Small intestine (tissue), 7 donors: ENCODE data around the gene MTURN. TPM values are rescaled to one million over a fixed set of nuclear protein-coding genes. Genes with fewer than 3 reads are reported as not detected.
A peak's percentile ranks its signal among the peaks of the same experiment; 100 is the strongest.

ENCODE experiments used
- DNase-seq, 2 donors: peaks; one replicate each; pipeline versions ENCODE4 v3.0.0 to v3.0.0-alpha.2; 2013
- FAIRE-seq: peaks from 2 replicates; lab custom pipeline; 2012; peaks lifted over from hg19 to GRCh38; lab: Jason Lieb, UNC
- H3K27ac ChIP-seq, 3 donors: one replicate each; pipeline ENCODE4 v1.5.1; 2013; ENCODE audit warnings: low read length in 2 of 3, mild to moderate bottlenecking in 2 of 3, control low read depth in 1 of 3, inconsistent platforms in 1 of 3, low read depth in 1 of 3, moderate library complexity in 1 of 3
- H3K27me3 ChIP-seq, 3 donors: one replicate each; pipeline ENCODE4 v1.6.1; 2013; ENCODE audit warnings: low read length in 3 of 3, inconsistent platforms in 1 of 3; ENCODE audit not compliant: control insufficient read depth in 3 of 3, insufficient read depth in 3 of 3
- H3K36me3 ChIP-seq, 3 donors: one replicate each; pipeline ENCODE4 v1.6.1; 2013; ENCODE audit warnings: low read length in 3 of 3, inconsistent platforms in 1 of 3, low read depth in 1 of 3, mild to moderate bottlenecking in 1 of 3, moderate library complexity in 1 of 3; ENCODE audit not compliant: control insufficient read depth in 3 of 3, insufficient read depth in 2 of 3
- H3K4me1 ChIP-seq, 3 donors: one replicate each; pipeline ENCODE4 v1.6.1; 2013; ENCODE audit warnings: low read length in 2 of 3, inconsistent platforms in 1 of 3, low read depth in 1 of 3, mild to moderate bottlenecking in 1 of 3, moderate library complexity in 1 of 3; ENCODE audit not compliant: control insufficient read depth in 3 of 3, insufficient read depth in 2 of 3
- H3K4me3 ChIP-seq, 3 donors: one replicate each; pipeline ENCODE4 v1.5.1; 2013; ENCODE audit warnings: low read length in 3 of 3, control low read depth in 1 of 3, inconsistent platforms in 1 of 3, low read depth in 1 of 3, mild to moderate bottlenecking in 1 of 3, moderate library complexity in 1 of 3
- H3K9me3 ChIP-seq, 2 donors: one replicate each; pipeline ENCODE4 v1.6.1; 2013; ENCODE audit warnings: low read depth in 1 of 2, low read length in 1 of 2; ENCODE audit not compliant: control insufficient read depth in 2 of 2, insufficient read depth in 1 of 2
- WGBS, 3 donors: extraction: QIAGEN DNeasy Blood & Tissue Kit; methylation state at CpG; one replicate each; pipeline ENCODE4 v1.1.7; 2013; 5-methylcytosine and 5-hydroxymethylcytosine counted together
- polyA plus RNA-seq, 4 donors: library from polyadenylated mRNA; stranded (reverse) in 3 of 4; unstranded in 1 of 4; fragments of 200-250 nt in 3 of 4; fragments of 120-200 nt in 1 of 4; gene quantifications; one replicate each; pipeline versions ENCODE4 v1.2.1 to v1.2.3, GENCODE V29; 2013
- donor health status: healthy with polysubstance abuse.
- donor health status: control.
- donor health status: control.
- donor health status: Bipolar disorder and iron deficiency.
- donor health status: healthy.

Gene MTURN
- polyA plus RNA-seq, 4 donors: 2.2 to 11.1 (median 7.0) TPM

GRCh38 chr7:30166155-30166840, 31.5 kb downstream of the MTURN start:
- Histone ChIP-seq H3K4me3 (no peak overlapping the region), H3K27me3 (no peaks in the 10 kb centered on the region), H3K27ac (no peak overlapping the region), H3K36me3 (no peaks in the 10 kb centered on the region), H3K9me3 (no peaks in the 10 kb centered on the region), H3K4me1 (peaks cover 0 to 12% (median 3%) of the 10 kb centered on the region in 3 donors)
- WGBS, 3 donors: 63 to 76% (median 68%) methylated on average over 12 of the region's 12 CpGs
- no peak for FAIRE-seq
- peak in 1 of 2 donors; percentile 48 for DNase-seq

- WGBS, 3 donors: 78 to 90% (median 81%) methylated on average over 5 of the region's 5 CpGs
- Histone ChIP-seq H3K4me1 (peaks cover 0 to 12% (median 3%) of the 10 kb centered on the region in 3 donors), H3K4me3 (no peak overlapping the region)
Measured at GRCh38 chr7:30166841-30167235, 32.1 kb downstream of the MTURN start.

GRCh38 chr7:30167901-30168300, 33.1 kb downstream of the MTURN start:
- no peaks in the 10 kb centered on the region for H3K9me3 ChIP-seq
- peaks cover 0 to 8% (median 0%) of the 10 kb centered on the region in 3 donors for H3K4me1 ChIP-seq
- DNase-seq: no peak
- no peak overlapping the region for H3K27ac ChIP-seq
- no peak for FAIRE-seq
- H3K27me3 ChIP-seq: no peaks in the 10 kb centered on the region
- WGBS, 3 donors: 88 to 94% (median 88%) methylated on average over 6 of the region's 6 CpGs
- no peaks in the 10 kb centered on the region for H3K36me3 ChIP-seq
- H3K4me3 ChIP-seq: no peak overlapping the region

More at GRCh38 chr7:30166841-30167235, 32.1 kb downstream of the MTURN start:
- H3K36me3 ChIP-seq: no peaks in the 10 kb centered on the region
- no peak overlapping the region for H3K27ac ChIP-seq
- no peaks in the 10 kb centered on the region for H3K27me3 ChIP-seq
- H3K9me3 ChIP-seq: no peaks in the 10 kb centered on the region
- FAIRE-seq (no peak), DNase-seq (no peak)

- Histone ChIP-seq H3K4me1 (peaks cover 0 to 8% (median 0%) of the 10 kb centered on the region in 3 donors), H3K27me3 (no peaks in the 10 kb centered on the region), H3K9me3 (no peaks in the 10 kb centered on the region), H3K36me3 (no peaks in the 10 kb centered on the region), H3K4me3 (no peak overlapping the region), H3K27ac (no peak overlapping the region)
- FAIRE-seq (no peak), DNase-seq (no peak)
- 83 to 90% (median 86%) methylated on average over 16 of the region's 16 CpGs for WGBS, 3 donors
Measured at GRCh38 chr7:30168835-30169573, 34.2 kb downstream of the MTURN start.

GRCh38 chr7:30169579-30169978, 34.8 kb downstream of the MTURN start:
- Histone ChIP-seq H3K4me1 (peaks cover 0 to 8% (median 0%) of the 10 kb centered on the region in 3 donors), H3K36me3 (no peaks in the 10 kb centered on the region), H3K9me3 (no peaks in the 10 kb centered on the region), H3K4me3 (no peak overlapping the region), H3K27me3 (no peaks in the 10 kb centered on the region), H3K27ac (no peak overlapping the region)
- no peak for DNase-seq
- no peak for FAIRE-seq
- 74 to 87% (median 74%) methylated on average over 2 of the region's 2 CpGs for WGBS, 3 donors

- no peak for FAIRE-seq
- H3K9me3 ChIP-seq: no peaks in the 10 kb centered on the region
- H3K27me3 ChIP-seq: no peaks in the 10 kb centered on the region
- no peak for DNase-seq
- no peak overlapping the region for H3K27ac ChIP-seq
- no peaks in the 10 kb centered on the region for H3K36me3 ChIP-seq
- 81 to 87% (median 81%) methylated on average over 6 of the region's 6 CpGs for WGBS, 3 donors
- H3K4me3 ChIP-seq: no peak overlapping the region
- peaks cover 0 to 6% (median 0%) of the 10 kb centered on the region in 3 donors for H3K4me1 ChIP-seq
Measured at GRCh38 chr7:30170476-30171205, 35.9 kb downstream of the MTURN start.

GRCh38 chr7:30171766-30172447, 37.1 kb downstream of the MTURN start:
- DNase-seq (no peak), FAIRE-seq (no peak)
- Histone ChIP-seq H3K4me1 (peaks cover 0 to 6% (median 0%) of the 10 kb centered on the region in 3 donors), H3K27ac (no peak overlapping the region), H3K9me3 (no peaks in the 10 kb centered on the region), H3K27me3 (no peaks in the 10 kb centered on the region), H3K4me3 (no peak overlapping the region), H3K36me3 (no peaks in the 10 kb centered on the region)
- WGBS, 3 donors: 78 to 87% (median 86%) methylated on average over 9 of the region's 9 CpGs

GRCh38 chr7:30172451-30172850, 37.7 kb downstream of the MTURN start:
- Histone ChIP-seq H3K27ac (no peak overlapping the region), H3K27me3 (no peaks in the 10 kb centered on the region), H3K9me3 (no peaks in the 10 kb centered on the region), H3K36me3 (no peaks in the 10 kb centered on the region), H3K4me1 (peaks cover 0 to 6% (median 0%) of the 10 kb centered on the region in 3 donors), H3K4me3 (no peak overlapping the region)
- FAIRE-seq (no peak), DNase-seq (no peak)
- WGBS, 3 donors: 82 to 85% (median 85%) methylated on average over 3 of the region's 3 CpGs
